NCI-H146 treated with DMSO at 0.1 percent for 48 hours (cell line): ENCODE results near the gene PDS5A.
"Not testable (repeated sequence)": the region's sequence is repeated elsewhere in the genome, so short reads cannot be mapped to it uniquely, and the experiment has no call there.

Experiments used
- DNase-seq: peaks from one replicate; lab custom pipeline; 2025; ENCODE audit not compliant: unreplicated experiment; lab: John Stamatoyannopoulos, UW

PDS5A gene

DNA sequence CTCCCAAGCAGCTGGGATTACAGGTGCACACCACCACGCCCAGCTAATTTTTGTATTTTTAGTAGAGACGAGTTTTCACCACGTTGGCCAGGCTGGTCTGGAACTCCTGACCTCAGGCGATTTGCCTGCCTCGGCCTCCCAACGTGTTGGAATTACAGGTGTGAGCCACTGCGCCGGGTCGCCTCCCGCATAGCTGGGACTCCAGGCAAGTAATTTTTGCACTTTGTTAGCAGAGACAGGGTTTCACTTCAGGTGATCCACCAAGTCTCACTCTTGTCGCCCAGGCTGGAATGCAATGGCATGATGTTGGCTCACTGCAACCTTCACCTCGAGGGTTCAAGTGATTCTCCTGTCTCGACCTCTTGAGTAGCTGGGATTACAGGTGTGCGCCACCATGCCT is 137.2 kb downstream of the PDS5A start:
- DNase-seq: not testable (repeated sequence)

- no peak for DNase-seq
Observed at GRCh38 chr4:39840027-39840426, 137.7 kb downstream of the PDS5A start.

DNA sequence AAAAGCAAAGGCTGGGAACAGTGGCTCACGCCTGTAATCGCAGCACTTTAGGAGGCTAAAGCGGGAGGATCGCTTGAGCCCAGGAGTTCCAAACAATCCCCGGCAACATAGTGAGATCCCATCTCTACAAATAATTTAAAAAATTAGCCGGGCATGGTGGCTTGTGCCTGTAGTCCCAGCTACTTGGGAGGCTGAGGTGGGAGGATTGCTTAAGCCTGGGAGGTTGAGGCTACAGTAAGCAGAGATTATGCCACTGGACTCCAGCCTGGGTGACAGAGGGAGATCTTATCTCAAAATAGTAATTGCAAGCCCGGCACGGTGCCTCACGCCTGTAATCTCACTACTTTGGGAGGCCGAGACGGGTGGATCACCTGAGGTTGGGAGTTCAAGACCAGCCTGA is 139.3 kb downstream of the PDS5A start:
- not testable (repeated sequence) for DNase-seq

DNA sequence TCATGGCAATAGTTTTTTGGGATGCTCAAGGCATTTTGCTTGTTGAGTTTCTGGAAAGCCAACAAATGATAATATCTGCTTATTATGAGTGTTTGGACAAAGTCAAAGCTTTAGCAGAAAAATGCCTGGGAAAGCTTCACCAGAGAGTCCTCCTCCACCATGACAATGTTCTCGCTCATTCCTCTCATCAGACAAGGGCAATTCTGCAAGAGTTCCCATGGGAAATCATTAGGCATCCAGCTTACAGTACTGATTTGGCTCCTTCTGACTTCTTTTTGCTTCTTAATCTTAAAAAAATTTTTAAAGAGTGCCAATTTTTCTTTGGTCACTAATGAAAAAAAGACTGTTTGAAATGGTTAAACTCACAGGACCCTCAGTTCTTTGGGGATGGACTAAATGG is 143.4 kb downstream of the PDS5A start:
- DNase-seq: no peak

DNA sequence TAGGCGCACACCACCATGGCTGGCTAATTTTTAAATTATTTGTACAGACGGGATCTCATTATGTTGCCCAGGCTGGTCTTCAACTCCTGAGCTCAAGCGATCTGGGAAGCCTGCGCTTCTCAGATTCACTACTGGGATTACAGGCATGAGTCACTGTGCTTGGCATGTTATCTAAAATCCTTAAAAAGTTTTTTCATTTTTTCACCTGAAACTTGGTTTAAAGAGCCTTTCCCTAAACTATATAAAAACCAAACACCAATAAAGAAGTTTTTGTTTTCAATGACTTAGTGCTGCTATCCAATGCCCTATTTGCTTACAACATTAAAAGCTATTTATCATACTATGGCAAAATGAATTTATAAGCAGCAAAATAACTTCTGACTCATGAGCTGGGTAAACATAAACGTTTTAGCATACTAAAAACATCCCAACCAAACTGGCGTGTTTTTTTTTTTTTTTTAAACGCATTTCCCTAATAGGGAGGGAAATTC is 151.9 kb downstream of the PDS5A start:
- no peak for DNase-seq

GRCh38 chr4:39825090-39825489 is 152.6 kb downstream of the PDS5A start:
- DNase-seq: no peak

DNA sequence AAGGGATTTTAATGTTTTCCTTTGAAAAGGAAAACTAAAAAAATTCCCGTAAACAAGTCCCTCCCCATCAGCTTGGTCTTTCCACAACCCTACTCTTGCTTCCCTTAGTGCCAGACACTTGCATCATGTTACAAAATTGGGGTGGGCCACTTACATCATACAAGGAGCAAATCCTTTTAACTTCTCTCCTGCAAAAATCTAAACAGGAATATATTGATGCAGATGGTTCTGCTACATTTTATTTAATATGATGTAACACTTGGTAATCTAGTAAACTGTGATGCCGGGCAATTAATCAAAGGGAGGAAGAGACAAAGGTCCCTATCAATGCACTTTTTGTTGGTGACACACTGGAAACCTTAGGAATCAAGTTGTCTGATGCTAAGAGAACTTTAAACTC is 154.5 kb downstream of the PDS5A start:
- no peak for DNase-seq

GRCh38 chr4:39822662-39823061 is 155.0 kb downstream of the PDS5A start:
- no peak for DNase-seq

DNA sequence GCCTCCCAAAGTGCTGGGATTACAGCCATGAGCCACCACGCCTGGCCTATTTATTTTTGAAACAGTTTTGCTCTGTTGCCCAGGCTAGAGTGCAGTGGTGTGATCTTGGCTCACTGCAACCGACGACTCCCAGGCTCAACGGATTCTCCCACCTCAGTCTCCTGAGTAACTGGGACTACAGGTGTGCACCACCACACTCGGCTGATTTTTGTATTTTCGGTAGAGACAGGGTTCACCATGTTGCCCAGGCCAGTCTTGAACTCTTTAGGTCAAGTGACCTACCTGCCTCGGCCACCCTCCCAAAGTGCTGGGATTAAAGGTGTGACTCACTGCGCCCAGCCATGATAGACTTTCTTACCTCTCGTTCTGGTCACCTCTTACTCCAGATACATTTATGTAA is 155.8 kb downstream of the PDS5A start:
- no peak for DNase-seq

DNA sequence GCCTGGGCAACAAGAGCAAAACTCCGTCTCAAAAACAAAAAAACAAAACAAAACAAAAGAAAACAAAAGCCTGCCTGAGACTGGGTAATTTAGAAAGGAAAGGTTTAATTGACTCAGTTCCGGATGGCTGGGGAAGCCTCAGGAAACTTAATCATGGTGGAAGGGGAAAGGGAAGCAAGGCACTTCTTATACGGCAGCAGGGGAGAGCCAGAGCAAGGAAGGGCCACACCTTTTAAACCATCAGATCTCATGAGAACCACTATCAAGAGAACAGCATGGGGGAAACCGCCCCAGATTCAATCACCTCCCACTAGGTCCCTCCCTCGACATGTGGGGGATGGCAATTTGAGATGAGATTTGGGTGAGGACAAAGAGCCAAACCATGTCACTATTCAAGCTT is 157.5 kb downstream of the PDS5A start:
- no peak for DNase-seq

- DNase-seq: no peak
Observed at GRCh38 chr4:39818646-39819045, 159.1 kb downstream of the PDS5A start.

DNA sequence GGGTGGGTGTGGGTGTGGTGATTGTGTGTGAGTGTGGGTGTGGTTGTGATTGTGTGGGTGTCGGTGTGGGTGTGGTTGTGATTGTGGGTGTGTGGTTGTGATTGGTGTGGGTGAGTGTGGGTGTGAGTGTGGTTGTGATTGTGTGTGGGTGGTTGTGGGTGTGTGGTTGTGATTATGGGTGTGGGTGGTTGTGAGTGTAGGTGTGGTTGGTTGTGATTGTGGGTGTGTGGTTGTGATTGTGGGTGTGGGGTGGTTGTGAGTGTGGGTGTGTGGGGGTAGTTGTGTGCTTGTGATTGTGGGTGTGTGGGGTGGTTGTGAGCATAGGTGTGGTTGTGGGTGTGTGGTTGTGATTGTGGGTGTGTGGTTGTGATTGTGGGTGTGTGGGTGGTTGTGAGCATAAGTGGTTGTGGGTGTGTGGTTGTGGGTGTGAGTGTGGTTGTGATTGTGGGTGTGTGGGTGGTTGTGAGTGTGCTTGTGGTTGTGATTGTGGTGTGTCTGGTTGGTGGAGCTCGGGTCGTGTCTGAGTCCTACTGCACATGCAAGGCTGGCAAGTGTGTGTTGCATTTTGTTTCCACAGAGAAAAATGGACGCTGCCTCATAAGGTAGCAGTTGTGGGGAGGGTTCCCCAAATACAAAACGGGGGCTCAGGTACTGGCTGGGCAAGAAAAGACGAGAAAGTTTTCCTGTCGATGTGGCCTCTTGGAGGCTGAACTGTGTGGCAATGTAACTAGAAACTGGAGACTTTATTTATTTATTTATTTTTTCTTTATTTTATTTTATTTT is 163.1 kb downstream of the PDS5A start:
- no peak for DNase-seq

GRCh38 chr4:39813761-39814160 is 163.9 kb downstream of the PDS5A start:
- DNase-seq: not testable (repeated sequence)

DNA sequence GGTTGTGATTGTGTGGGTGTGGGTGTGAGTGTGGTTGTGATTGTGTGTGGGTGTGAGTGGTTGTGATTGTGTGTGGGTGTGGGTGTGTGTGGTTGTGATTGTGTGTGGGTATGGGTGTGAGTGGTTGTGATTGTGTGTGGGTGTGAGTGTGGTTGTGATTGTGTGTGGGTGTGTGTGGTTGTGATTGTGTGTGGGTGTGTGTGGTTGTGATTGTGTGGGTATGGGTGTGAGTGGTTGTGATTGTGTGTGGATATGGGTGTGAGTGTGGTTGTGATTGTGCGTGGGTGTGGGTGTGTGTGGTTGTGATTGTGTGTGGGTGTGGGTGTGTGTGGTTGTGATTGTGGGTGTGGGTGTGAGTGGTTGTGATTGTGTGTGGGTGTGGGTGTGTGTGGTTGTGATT is 164.7 kb downstream of the PDS5A start:
- DNase-seq: not testable (repeated sequence)

DNA sequence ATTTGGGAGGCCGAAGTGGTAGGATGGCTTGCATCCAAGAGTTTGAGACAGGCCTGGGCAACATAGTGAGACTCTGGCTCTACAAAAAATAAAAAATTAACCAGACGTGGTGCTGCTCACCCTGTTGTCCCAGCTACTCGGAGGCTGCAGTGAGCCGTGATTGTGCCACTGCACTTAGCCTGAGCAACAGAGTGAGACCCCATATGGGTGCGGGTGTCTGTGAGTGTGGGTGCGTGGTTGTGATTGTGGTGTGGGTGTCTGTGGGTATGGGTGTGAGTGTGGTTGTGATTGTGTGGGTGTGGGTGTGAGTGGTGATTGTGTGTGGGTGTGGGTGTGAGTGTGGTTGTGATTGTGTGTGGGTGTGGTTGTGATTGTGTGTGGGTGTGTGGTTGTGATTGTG is 165.2 kb downstream of the PDS5A start:
- no peak for DNase-seq

DNA sequence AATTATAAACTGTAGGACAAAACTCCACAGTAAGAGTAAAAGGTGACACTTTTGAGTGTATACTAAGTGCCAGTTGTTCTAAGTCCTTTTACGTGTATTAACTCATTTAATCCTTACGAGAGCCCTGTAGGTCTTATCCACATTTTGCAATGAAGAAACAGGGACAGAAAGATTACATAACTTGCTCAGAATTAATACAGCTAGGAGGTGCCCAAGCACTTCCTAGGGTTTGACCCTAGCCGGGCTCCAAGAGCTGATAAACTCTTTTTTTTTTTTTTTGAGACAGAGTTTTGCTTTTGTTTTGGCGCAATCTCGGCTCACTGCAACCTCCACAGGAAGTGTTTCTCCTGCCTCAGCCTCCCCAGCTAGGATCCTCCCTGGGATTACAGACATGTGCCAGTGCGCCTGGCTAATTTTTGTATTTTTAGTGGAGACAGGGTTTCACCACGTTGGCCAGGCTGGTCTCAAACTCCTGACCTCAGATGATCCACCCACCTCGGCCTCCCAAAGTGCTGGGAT is 169.4 kb downstream of the PDS5A start:
- no peak for DNase-seq

GRCh38 chr4:39802005-39802404 is 175.7 kb downstream of the PDS5A start:
- DNase-seq: no peak

- DNase-seq: not testable (repeated sequence)
Observed at GRCh38 chr4:39792976-39793375, 184.7 kb downstream of the PDS5A start.

DNA sequence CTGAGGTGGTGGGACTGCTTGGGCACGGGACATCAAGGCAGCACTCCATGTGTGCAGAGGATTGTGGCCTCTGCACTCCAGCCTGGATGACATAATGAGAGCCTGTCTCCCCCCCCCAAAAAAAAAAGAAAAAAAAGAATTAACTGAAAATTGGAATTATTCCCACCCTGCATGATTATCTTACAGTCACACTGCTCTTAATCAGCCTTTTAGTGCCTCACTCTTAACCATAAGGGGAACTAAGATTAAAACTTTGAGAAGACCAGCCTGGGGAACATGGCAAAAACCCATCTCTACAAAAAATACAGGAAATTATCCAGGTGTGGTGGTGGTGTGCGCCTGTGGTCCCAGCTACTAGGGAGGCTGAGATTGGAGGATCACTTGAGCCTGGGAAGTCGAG is 185.2 kb downstream of the PDS5A start:
- DNase-seq: no peak

GRCh38 chr4:39792128-39792527 is 185.6 kb downstream of the PDS5A start:
- DNase-seq: no peak

DNA sequence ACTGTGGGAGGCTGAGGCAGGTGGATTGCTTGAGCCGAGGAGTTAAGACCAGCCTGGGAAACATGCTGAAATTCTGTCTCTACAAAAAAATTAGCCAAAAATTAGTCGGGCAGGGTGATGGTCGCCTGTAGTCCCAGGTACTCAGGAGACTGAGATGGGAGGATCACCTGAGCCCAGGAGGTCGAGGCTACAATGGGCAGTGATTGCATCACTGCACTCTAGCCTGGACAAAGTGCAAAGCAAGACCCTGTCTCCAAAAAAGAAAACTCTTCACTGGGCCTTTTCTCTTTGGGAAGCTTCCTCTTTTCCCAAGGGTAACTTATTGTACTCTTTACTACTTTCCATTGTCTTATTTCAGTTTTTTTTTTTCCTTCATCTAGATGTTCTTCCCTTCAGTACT is 190.9 kb downstream of the PDS5A start:
- DNase-seq: no peak

GRCh38 chr4:39785083-39785482 is 192.6 kb downstream of the PDS5A start:
- no peak for DNase-seq

- DNase-seq: not testable (repeated sequence)
Observed at GRCh38 chr4:39781988-39782387, 195.7 kb downstream of the PDS5A start.
